Smooth muscle cell of trachea (primary cell): ENCODE data around the gene PRSS16. TPM values are rescaled to one million over a fixed set of nuclear protein-coding genes. Genes with fewer than 3 reads are reported as not detected.

Experiments
- total RNA-seq: library from RNA; depleted of rRNA; stranded (reverse); fragments of >200 nt; gene quantifications from 2 replicates; pipeline ENCODE4 v1.2.1, GENCODE V29; 2014

PRSS16 gene
- total RNA-seq, result not detected in 2 replicates

GRCh38 chr6:27247133-27247836 lies at the start of gene PRSS16:
Gene PRSS16, plus strand, starts transcription at chr6:27247701. Its CDS starts 37 bp downstream, at chr6:27247738.

Other genes with a start within 250 kb of the PRSS16 start
- gene POM121L2, start 64.6 kb downstream of the PRSS16 start, total RNA-seq, result not detected in 2 replicates
- gene ZNF391, start 141.1 kb downstream of the PRSS16 start, total RNA-seq, result 1.8 and 2.3 TPM in 2 replicates
- gene ZNF184, start 225.4 kb downstream of the PRSS16 start, total RNA-seq, result 7.8 and 11.8 TPM in 2 replicates